ENCODE results near the gene DNAJB11. TPM values are rescaled to one million over a fixed set of nuclear protein-coding genes. Genes with fewer than 3 reads are reported as not detected.
"Not testable (repeated sequence)": the region's sequence is repeated elsewhere in the genome, so short reads cannot be mapped to it uniquely, and the experiment has no call there.

The DNAJB11 gene
- 10 to 100 TPM; 51.7 to 53.9 TPM for total RNA-seq

- DNase-seq: peak; percentile 98
- Mint-ChIP-seq H3K27ac (peak within 1 kb of the TSS; percentile 95), H3K36me3 (peaks cover 9% of the 10 kb centered on the region), H3K4me3 (peak within 1 kb of the TSS; percentile 92), H3K4me1 (peaks cover 44% of the 10 kb centered on the region), H3K27me3 (no peaks in the 10 kb centered on the region), H3K9me3 (no peaks in the 10 kb centered on the region)
Measured at GRCh38 chr3:186570096-186570940, at the start of gene DNAJB11. TSS of gene DNAJB11 (plus strand) at chr3:186570720. CDS start at chr3:186570898, 178 bp downstream.

- peaks cover 5% of the 10 kb centered on the region for H3K9me3 Mint-ChIP-seq
- H3K36me3 Mint-ChIP-seq: peaks cover 8% of the 10 kb centered on the region
- DNase-seq: peak; percentile 43
- H3K4me3 Mint-ChIP-seq: no peak overlapping the region
- H3K4me1 Mint-ChIP-seq: peaks cover 41% of the 10 kb centered on the region
- H3K27ac Mint-ChIP-seq: peak overlapping the region; percentile 9
- H3K27me3 Mint-ChIP-seq: no peaks in the 10 kb centered on the region
Measured at GRCh38 chr3:186520957-186521842, 49.3 kb upstream of the DNAJB11 start.

GRCh38 chr3:186523022-186523421 is 47.5 kb upstream of the DNAJB11 start:
- Mint-ChIP-seq H3K36me3 (peaks cover 9% of the 10 kb centered on the region), H3K4me3 (no peak overlapping the region), H3K27ac (no peak overlapping the region), H3K27me3 (no peaks in the 10 kb centered on the region), H3K4me1 (peaks cover 42% of the 10 kb centered on the region), H3K9me3 (peaks cover 4% of the 10 kb centered on the region)
- no peak for DNase-seq

GRCh38 chr3:186523434-186523833 is 47.1 kb upstream of the DNAJB11 start:
- peaks cover 11% of the 10 kb centered on the region for H3K36me3 Mint-ChIP-seq

GRCh38 chr3:186524616-186525015 is 45.9 kb upstream of the DNAJB11 start:
- Mint-ChIP-seq H3K27ac (no peak overlapping the region), H3K9me3 (peaks cover 4% of the 10 kb centered on the region), H3K36me3 (peaks cover 16% of the 10 kb centered on the region), H3K4me1 (peaks cover 39% of the 10 kb centered on the region), H3K27me3 (no peaks in the 10 kb centered on the region), H3K4me3 (no peak overlapping the region)
- no peak for DNase-seq

More at GRCh38 chr3:186523434-186523833, 47.1 kb upstream of the DNAJB11 start:
- peaks cover 4% of the 10 kb centered on the region for H3K9me3 Mint-ChIP-seq
- H3K27me3 Mint-ChIP-seq: no peaks in the 10 kb centered on the region
- no peak overlapping the region for H3K4me3 Mint-ChIP-seq
- H3K4me1 Mint-ChIP-seq: peaks cover 41% of the 10 kb centered on the region
- no peak overlapping the region for H3K27ac Mint-ChIP-seq
- no peak for DNase-seq

GRCh38 chr3:186525369-186526255 is 44.9 kb upstream of the DNAJB11 start:
- DNase-seq: no peak
- no peaks in the 10 kb centered on the region for H3K27me3 Mint-ChIP-seq

GRCh38 chr3:186526256-186526606 is 44.3 kb upstream of the DNAJB11 start:
- H3K4me1 Mint-ChIP-seq: peaks cover 41% of the 10 kb centered on the region
- H3K4me3 Mint-ChIP-seq: no peak overlapping the region
- peaks cover 5% of the 10 kb centered on the region for H3K9me3 Mint-ChIP-seq
- H3K27ac Mint-ChIP-seq: no peak overlapping the region
- H3K36me3 Mint-ChIP-seq: peaks cover 22% of the 10 kb centered on the region
- H3K27me3 Mint-ChIP-seq: no peaks in the 10 kb centered on the region
- DNase-seq: no peak

More at GRCh38 chr3:186525369-186526255, 44.9 kb upstream of the DNAJB11 start:
- Mint-ChIP-seq H3K4me3 (no peak overlapping the region), H3K4me1 (peaks cover 41% of the 10 kb centered on the region), H3K27ac (no peak overlapping the region), H3K9me3 (peaks cover 4% of the 10 kb centered on the region), H3K36me3 (peaks cover 19% of the 10 kb centered on the region)

GRCh38 chr3:186529201-186529999 is 41.1 kb upstream of the DNAJB11 start:
- peaks cover 54% of the 10 kb centered on the region for H3K4me1 Mint-ChIP-seq
- no peaks in the 10 kb centered on the region for H3K27me3 Mint-ChIP-seq
- DNase-seq: no peak
- no peak overlapping the region for H3K27ac Mint-ChIP-seq
- peaks cover 4% of the 10 kb centered on the region for H3K9me3 Mint-ChIP-seq
- peaks cover 24% of the 10 kb centered on the region for H3K36me3 Mint-ChIP-seq
- no peak overlapping the region for H3K4me3 Mint-ChIP-seq

GRCh38 chr3:186530415-186530814 is 40.1 kb upstream of the DNAJB11 start:
- no peaks in the 10 kb centered on the region for H3K27me3 Mint-ChIP-seq
- DNase-seq: no peak
- peaks cover 24% of the 10 kb centered on the region for H3K36me3 Mint-ChIP-seq
- peaks cover 4% of the 10 kb centered on the region for H3K9me3 Mint-ChIP-seq
- peaks cover 64% of the 10 kb centered on the region for H3K4me1 Mint-ChIP-seq
- H3K4me3 Mint-ChIP-seq: no peak overlapping the region
- H3K27ac Mint-ChIP-seq: no peak overlapping the region

- Mint-ChIP-seq H3K36me3 (peaks cover 24% of the 10 kb centered on the region), H3K4me1 (peaks cover 70% of the 10 kb centered on the region)
- not testable (repeated sequence) for H3K4me3 Mint-ChIP-seq, H3K27ac Mint-ChIP-seq, H3K27me3 Mint-ChIP-seq, DNase-seq, H3K9me3 Mint-ChIP-seq
Measured at GRCh38 chr3:186531694-186532093, 38.8 kb upstream of the DNAJB11 start.

- DNase-seq: no peak
- H3K27ac Mint-ChIP-seq: peak overlapping the region; percentile 90
- no peaks in the 10 kb centered on the region for H3K27me3 Mint-ChIP-seq
- peaks cover 4% of the 10 kb centered on the region for H3K9me3 Mint-ChIP-seq
- H3K4me3 Mint-ChIP-seq: no peak overlapping the region
- H3K36me3 Mint-ChIP-seq: peaks cover 24% of the 10 kb centered on the region
- H3K4me1 Mint-ChIP-seq: peaks cover 77% of the 10 kb centered on the region
Measured at GRCh38 chr3:186532598-186533072, 37.9 kb upstream of the DNAJB11 start.

GRCh38 chr3:186534113-186534669 is 36.3 kb upstream of the DNAJB11 start:
- peaks cover 23% of the 10 kb centered on the region for H3K36me3 Mint-ChIP-seq
- H3K4me1 Mint-ChIP-seq: peaks cover 86% of the 10 kb centered on the region
- peak overlapping the region; percentile 98 for H3K27ac Mint-ChIP-seq
- peaks cover 2% of the 10 kb centered on the region for H3K9me3 Mint-ChIP-seq
- no peaks in the 10 kb centered on the region for H3K27me3 Mint-ChIP-seq
- H3K4me3 Mint-ChIP-seq: peak overlapping the region; percentile 71
- peak; percentile 70 for DNase-seq

Measured in activated naive CD8-positive, alpha-beta T cell treated with anti-CD3 and anti-CD28 coated beads for 36 hours (primary cell).